ENCODE data around the gene SEC23A.

The SEC23A gene

GRCh38 chr14:39038542-39038941, 64.5 kb downstream of the SEC23A start:
- TF ChIP-seq CTCF (IDR thresholded peaks at IDR 0.05; ENCODE audit: borderline replicate concordance, extremely low read depth, low read length, poor library complexity, severe bottlenecking) = no peak
- no peak for TF ChIP-seq EZH2 (IDR thresholded peaks at IDR 0.05; ENCODE audit: borderline replicate concordance, low read depth, low read length, severe bottlenecking)
- Histone ChIP-seq H3K4me3 (ENCODE audit: low read depth in 1 of 2, low read length in 2 of 2) (no peak overlapping the region), H2AFZ (ENCODE audit: low read depth, low read length) (no peak overlapping the region), H3K27me3 (ENCODE audit: insufficient read depth, low read length, poor library complexity) (no peaks in the 10 kb centered on the region), H3K4me1 (ENCODE audit: insufficient read depth, low read length) (no peaks in the 10 kb centered on the region), H3K9me3 (ENCODE audit: insufficient read depth, low read length, severe bottlenecking) (no peaks in the 10 kb centered on the region), H3K27ac (ENCODE audit: low read length) (no peak overlapping the region), H3K4me2 (ENCODE audit: insufficient read depth, low read length) (no peak overlapping the region), H3K79me2 (ENCODE audit: insufficient read depth, low read length) (no peaks in the 10 kb centered on the region), H4K20me1 (ENCODE audit: insufficient read depth, low read length) (no peaks in the 10 kb centered on the region), H3K9ac (ENCODE audit: low read depth, low read length) (no peak overlapping the region), H3K36me3 (ENCODE audit: insufficient read depth, low read length) (peaks cover 66% of the 10 kb centered on the region)
- DNase-seq = no peak
- ATAC-seq (ENCODE audit: insufficient read depth, low read depth) = peak; percentile 74

- H3K27ac ChIP-seq (ENCODE audit: low read length) = no peak overlapping the region
- no peak overlapping the region for H2AFZ ChIP-seq (ENCODE audit: low read depth, low read length)
- no peaks in the 10 kb centered on the region for H3K27me3 ChIP-seq (ENCODE audit: insufficient read depth, low read length, poor library complexity)
- no peaks in the 10 kb centered on the region for H3K79me2 ChIP-seq (ENCODE audit: insufficient read depth, low read length)
- TF ChIP-seq CTCF (IDR thresholded peaks at IDR 0.05; ENCODE audit: borderline replicate concordance, extremely low read depth, low read length, poor library complexity, severe bottlenecking) (no peak), EZH2 (IDR thresholded peaks at IDR 0.05; ENCODE audit: borderline replicate concordance, low read depth, low read length, severe bottlenecking) (no peak)
- H3K4me1 ChIP-seq (ENCODE audit: insufficient read depth, low read length) = no peaks in the 10 kb centered on the region
- no peaks in the 10 kb centered on the region for H4K20me1 ChIP-seq (ENCODE audit: insufficient read depth, low read length)
- H3K4me3 ChIP-seq (ENCODE audit: low read depth in 1 of 2, low read length in 2 of 2) = no peak overlapping the region
- H3K4me2 ChIP-seq (ENCODE audit: insufficient read depth, low read length) = no peak overlapping the region
- no peaks in the 10 kb centered on the region for H3K9me3 ChIP-seq (ENCODE audit: insufficient read depth, low read length, severe bottlenecking)
- ATAC-seq (ENCODE audit: insufficient read depth, low read depth) (no peak), DNase-seq (no peak)
- H3K36me3 ChIP-seq (ENCODE audit: insufficient read depth, low read length) = peaks cover 65% of the 10 kb centered on the region
- H3K9ac ChIP-seq (ENCODE audit: low read depth, low read length) = no peak overlapping the region
Measured at GRCh38 chr14:39036760-39037159, 66.3 kb downstream of the SEC23A start.

GRCh38 chr14:39035336-39035735, 67.7 kb downstream of the SEC23A start:
- Histone ChIP-seq H3K27me3 (ENCODE audit: insufficient read depth, low read length, poor library complexity) (no peaks in the 10 kb centered on the region), H3K9me3 (ENCODE audit: insufficient read depth, low read length, severe bottlenecking) (no peaks in the 10 kb centered on the region), H3K9ac (ENCODE audit: low read depth, low read length) (no peak overlapping the region), H3K36me3 (ENCODE audit: insufficient read depth, low read length) (peaks cover 66% of the 10 kb centered on the region), H3K4me3 (ENCODE audit: low read depth in 1 of 2, low read length in 2 of 2) (no peak overlapping the region), H4K20me1 (ENCODE audit: insufficient read depth, low read length) (no peaks in the 10 kb centered on the region), H3K4me2 (ENCODE audit: insufficient read depth, low read length) (no peak overlapping the region), H3K27ac (ENCODE audit: low read length) (no peak overlapping the region), H3K4me1 (ENCODE audit: insufficient read depth, low read length) (no peaks in the 10 kb centered on the region), H3K79me2 (ENCODE audit: insufficient read depth, low read length) (no peaks in the 10 kb centered on the region), H2AFZ (ENCODE audit: low read depth, low read length) (no peak overlapping the region)
- DNase-seq = no peak
- TF ChIP-seq EZH2 (IDR thresholded peaks at IDR 0.05; ENCODE audit: borderline replicate concordance, low read depth, low read length, severe bottlenecking) = no peak
- no peak for TF ChIP-seq CTCF (IDR thresholded peaks at IDR 0.05; ENCODE audit: borderline replicate concordance, extremely low read depth, low read length, poor library complexity, severe bottlenecking)
- ATAC-seq (ENCODE audit: insufficient read depth, low read depth) = no peak
